Measurements from ENCODE around the gene FAM227A.

Gene FAM227A

GRCh38 chr22:38531251-38531938 lies 124.8 kb downstream of the FAM227A start:
- no peak overlapping the region for H3K4me3 ChIP-seq (ENCODE audit: low read length)
- no peak for TF ChIP-seq CTCF (conservative IDR thresholded peaks at IDR 0.05; ENCODE audit: low read length)
- no peak for DNase-seq (ENCODE audit: low read depth)

Measured in AG10803 (cell line).